ENCODE data around the gene MYL7. TPM values are rescaled to one million over a fixed set of nuclear protein-coding genes. Genes with fewer than 3 reads are reported as not detected.

Gene MYL7
- total and polyA plus RNA-seq, 9 of the 15 experiments (the other 6 are each of a cell fraction or from before 2014, with no cell fraction given): not detected

DNA sequence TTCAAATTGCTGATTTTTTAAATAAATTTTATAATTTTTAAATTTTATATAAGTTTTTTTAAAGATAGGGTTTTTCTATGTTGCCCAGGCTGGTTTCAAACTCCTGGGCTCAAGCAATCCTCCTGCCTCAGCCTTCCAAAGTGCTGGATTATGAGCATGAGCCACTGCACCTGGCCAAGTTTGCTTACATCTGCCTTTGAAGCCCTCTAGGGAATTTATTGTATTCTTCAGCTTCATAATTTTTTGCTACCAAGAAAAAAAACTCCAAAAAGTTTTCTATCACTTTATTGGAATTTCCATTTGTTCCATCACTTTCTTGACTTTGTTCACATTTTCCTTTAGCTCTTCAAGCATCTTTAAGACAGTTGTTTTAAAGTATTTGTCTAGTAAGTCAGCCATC is 14.0 kb downstream of the MYL7 start:
- Histone ChIP-seq H4K20me1 (replicated peaks; ENCODE audit: control insufficient read depth, insufficient read depth, low read length) (no peaks in the 10 kb centered on the region), H3K9me3 (replicated peaks; ENCODE audit: control insufficient read depth, insufficient read depth, low read depth, low read length) (no peaks in the 10 kb centered on the region), H3K27me3 (ENCODE audit: control insufficient read depth in 2 of 2, insufficient read depth in 2 of 2, low read length in 2 of 2) (no peaks in the 10 kb centered on the region), H3K27ac (ENCODE audit: extremely low read depth, low read depth, low read length) (no peak overlapping the region), H3K9ac (ENCODE audit: insufficient read depth in 1 of 2, low read depth in 2 of 2, low read length in 2 of 2) (no peak overlapping the region), H3K4me2 (ENCODE audit: insufficient read depth, low read length) (no peak overlapping the region), H3K79me2 (ENCODE audit: control insufficient read depth, insufficient read depth, low read length) (peaks cover 17% of the 10 kb centered on the region), H3K4me1 (replicated peaks in 1 of 2; ENCODE audit: control insufficient read depth in 2 of 2, insufficient read depth in 2 of 2, low read length in 2 of 2) (peaks cover 3 to 20% of the 10 kb centered on the region in 2 experiments; a peak in 4 of 5 replicates), H3K9me1 (ENCODE audit: control insufficient read depth, insufficient read depth, low read length) (no peaks in the 10 kb centered on the region), H2AFZ (ENCODE audit: low read depth, low read length) (no peak overlapping the region), H3K36me3 (ENCODE audit: control insufficient read depth, insufficient read depth, low read length) (peaks cover 3% of the 10 kb centered on the region; the same call in 1 of the 3 replicates), H3K4me3 (no peak overlapping the region)
- DNase-seq (ENCODE audit: extremely low read depth in 1 of 4, low spot score in 3 of 4): no peak
- no peak for ATAC-seq
- BruUV-seq (replicated peaks): no TSS peak
- intact Hi-C loops (cut with micrococcal nuclease): no loop called here
- TF ChIP-seq RBBP5 (IDR thresholded peaks at IDR 0.05; ENCODE audit: borderline replicate concordance, insufficient read depth, low read length, poor library complexity, severe bottlenecking) (no peak), TRIM24 (IDR thresholded peaks at IDR 0.05) (no peak), ZKSCAN3 (CRISPR knock-in tag; IDR thresholded peaks at IDR 0.05) (no peak), TCF7 (IDR thresholded peaks at IDR 0.05; ENCODE audit: borderline replicate concordance) (no peak), ARID3B (CRISPR knock-in tag; IDR thresholded peaks at IDR 0.05; ENCODE audit: borderline replicate concordance) (no peak), ZNF583 (CRISPR knock-in tag; IDR thresholded peaks at IDR 0.05) (no peak), E4F1 (CRISPR knock-in tag; IDR thresholded peaks at IDR 0.05; ENCODE audit: borderline replicate concordance) (no peak), CEBPG (CRISPR knock-in tag; IDR thresholded peaks at IDR 0.05) (no peak), CEBPG (tag; conservative IDR thresholded peaks at IDR 0.05 in 1 of 2, IDR thresholded peaks at IDR 0.05 in 1 of 2) (no peak), ZNF217 (CRISPR knock-in tag; IDR thresholded peaks at IDR 0.05) (no peak)
- ChIA-PET CTCF (ENCODE audit: low intra/inter-chr PET ratio) (no interaction called here), POLR2A (interaction anchor here (0.7 kb wide), 1 partner anchor 70 kb away, joined by 4 read pairs; no protein-coding TSS in a partner anchor)
- no peak for FAIRE-seq
- in situ Hi-C loops (cut with MboI): no loop called here
